Measurements from ENCODE around the gene MORC1. TPM values are rescaled to one million over a fixed set of nuclear protein-coding genes. Genes with fewer than 3 reads are reported as not detected.
"Not testable (repeated sequence)": the region's sequence is repeated elsewhere in the genome, so short reads cannot be mapped to it uniquely, and the experiment has no call there.

MORC1 gene
- total RNA-seq, 1 donor from 2014 or later, result not detected

DNA sequence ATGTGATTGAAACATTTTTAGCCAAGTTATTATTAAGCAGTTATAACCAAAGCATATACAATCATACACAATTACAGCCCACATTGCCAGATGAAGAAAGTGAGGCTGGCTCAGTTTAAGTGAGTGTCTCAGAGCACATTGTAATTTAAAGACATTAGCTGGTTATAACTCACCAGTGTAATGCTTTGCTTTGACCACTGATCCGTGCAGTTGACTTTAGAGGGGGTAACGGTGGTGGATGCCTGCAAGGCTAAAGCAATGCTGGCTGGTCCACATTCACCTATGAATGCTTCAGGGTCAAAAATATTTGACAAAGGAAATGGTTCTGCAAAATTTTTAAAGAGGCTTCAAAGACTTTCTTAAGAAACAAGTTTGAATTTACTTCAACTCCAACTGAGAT, 19.8 kb upstream of the MORC1 start:
- Histone ChIP-seq H3K27me3 (ENCODE audit: control insufficient read depth in 3 of 3, insufficient read depth in 3 of 3, low read length in 3 of 3) (no peaks in the 10 kb centered on the region), H3K4me1 (ENCODE audit: control insufficient read depth in 3 of 3, insufficient read depth in 3 of 3, low read length in 3 of 3) (no peaks in the 10 kb centered on the region), H3K27ac (ENCODE audit: low read depth, low read length) (no peak overlapping the region), H3K9ac (ENCODE audit: low read depth in 1 of 3, low read length in 3 of 3) (no peak overlapping the region), H3K4me3 (ENCODE audit: low read length in 3 of 3) (no peak overlapping the region), H3K9me3 (ENCODE audit: control insufficient read depth in 3 of 3, low read length in 3 of 3) (no peaks in the 10 kb centered on the region), H3K36me3 (ENCODE audit: control insufficient read depth in 3 of 3, insufficient read depth in 3 of 3, low read length in 3 of 3) (no peaks in the 10 kb centered on the region)

DNA sequence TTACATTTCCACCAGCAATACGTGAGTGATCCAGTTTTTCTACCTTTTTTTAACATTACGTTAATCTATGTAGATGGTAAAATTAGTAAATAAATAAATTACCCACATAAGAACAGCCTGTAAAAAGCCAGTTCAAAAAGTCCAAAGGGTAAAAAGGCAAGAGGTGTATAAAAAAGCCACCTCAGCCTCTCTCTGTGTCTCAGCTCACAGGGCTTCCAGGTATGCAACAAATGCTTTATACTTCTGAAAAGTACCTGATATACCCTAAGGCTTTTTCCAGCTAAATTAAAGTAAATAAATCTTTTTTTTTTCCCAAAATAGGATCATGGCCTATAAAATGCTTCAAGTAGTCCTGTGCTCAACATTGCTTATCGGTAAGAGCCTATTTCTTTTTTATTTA, 18.6 kb upstream of the MORC1 start, which contains the start of gene C3orf85:
TSS of gene C3orf85 (plus strand) at position 197 of the 400 bp plus-strand sequence. CDS start at position 326, 129 bp downstream.
- Histone ChIP-seq H3K9ac (ENCODE audit: low read depth in 1 of 3, low read length in 3 of 3) (no peak within 1 kb of the TSS), H3K9me3 (ENCODE audit: control insufficient read depth in 3 of 3, low read length in 3 of 3) (no peaks in the 10 kb centered on the region), H3K27ac (ENCODE audit: low read depth, low read length) (no peak within 1 kb of the TSS), H3K27me3 (ENCODE audit: control insufficient read depth in 3 of 3, insufficient read depth in 3 of 3, low read length in 3 of 3) (no peaks in the 10 kb centered on the region), H3K36me3 (ENCODE audit: control insufficient read depth in 3 of 3, insufficient read depth in 3 of 3, low read length in 3 of 3) (no peaks in the 10 kb centered on the region), H3K4me1 (ENCODE audit: control insufficient read depth in 3 of 3, insufficient read depth in 3 of 3, low read length in 3 of 3) (no peaks in the 10 kb centered on the region), H3K4me3 (ENCODE audit: low read length in 3 of 3) (no peak within 1 kb of the TSS)

DNA sequence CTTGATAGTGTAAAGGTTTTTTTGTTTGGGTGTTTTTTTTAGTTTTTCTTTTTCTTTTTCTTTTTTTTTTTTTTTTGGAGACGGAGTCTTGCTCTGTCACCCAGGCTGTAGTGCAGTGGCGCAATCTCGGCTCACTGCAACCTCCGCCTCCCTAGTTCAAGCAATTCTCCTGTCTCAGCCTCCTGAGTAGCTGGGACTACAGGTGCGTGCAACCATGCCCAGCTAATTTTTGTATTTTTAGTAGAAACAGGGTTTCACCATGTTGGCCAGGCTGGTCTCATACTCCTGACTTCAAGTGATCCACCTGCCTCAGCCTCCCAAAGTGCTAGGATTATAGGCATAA, 15.5 kb upstream of the MORC1 start:
- H3K27ac ChIP-seq (ENCODE audit: low read depth, low read length); H3K36me3 ChIP-seq (ENCODE audit: control insufficient read depth in 3 of 3, insufficient read depth in 3 of 3, low read length in 3 of 3): not testable (repeated sequence)

DNA sequence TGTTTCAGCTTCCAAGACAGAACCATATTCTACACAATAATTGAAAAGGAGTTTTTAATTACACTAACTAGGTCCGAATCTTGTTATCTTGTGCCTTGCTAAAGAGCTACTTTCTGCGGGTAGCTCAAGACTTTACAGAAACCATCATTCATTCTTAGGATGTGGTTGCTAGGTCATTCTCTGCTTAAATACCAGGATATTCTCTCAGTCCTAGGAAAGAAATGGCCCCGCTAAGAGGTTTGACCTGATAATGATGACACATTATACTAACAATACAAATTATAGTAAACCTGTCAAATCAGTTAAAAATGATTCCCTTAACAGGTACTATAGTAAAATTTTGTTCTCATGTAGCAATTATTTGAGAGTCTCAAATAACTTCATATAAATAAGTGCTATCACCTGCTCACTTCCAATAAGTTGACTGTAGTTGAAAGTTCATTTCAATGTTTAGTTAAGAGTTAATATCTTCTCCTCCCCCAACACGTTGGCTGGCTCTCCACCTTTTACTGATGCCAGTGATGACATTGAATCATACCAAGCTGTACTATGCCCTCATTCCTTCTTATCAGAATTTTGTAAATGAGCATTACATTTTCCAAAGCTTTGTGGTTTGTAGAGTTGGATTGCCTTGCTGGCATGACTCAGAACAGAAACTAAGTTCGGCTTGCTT, 15.0 kb upstream of the MORC1 start:
- Histone ChIP-seq H3K9ac (ENCODE audit: low read depth in 1 of 3, low read length in 3 of 3) (no peak overlapping the region), H3K27me3 (ENCODE audit: control insufficient read depth in 3 of 3, insufficient read depth in 3 of 3, low read length in 3 of 3) (no peaks in the 10 kb centered on the region), H3K4me1 (ENCODE audit: control insufficient read depth in 3 of 3, insufficient read depth in 3 of 3, low read length in 3 of 3) (no peaks in the 10 kb centered on the region), H3K4me3 (ENCODE audit: low read length in 3 of 3) (no peak overlapping the region), H3K36me3 (ENCODE audit: control insufficient read depth in 3 of 3, insufficient read depth in 3 of 3, low read length in 3 of 3) (no peaks in the 10 kb centered on the region), H3K27ac (ENCODE audit: low read depth, low read length) (no peak overlapping the region), H3K9me3 (ENCODE audit: control insufficient read depth in 3 of 3, low read length in 3 of 3) (no peaks in the 10 kb centered on the region)

More for the DNA sequence above, 15.5 kb upstream of the MORC1 start:
- not testable (repeated sequence) for H3K9me3 ChIP-seq (ENCODE audit: control insufficient read depth in 3 of 3, low read length in 3 of 3); H3K27me3 ChIP-seq (ENCODE audit: control insufficient read depth in 3 of 3, insufficient read depth in 3 of 3, low read length in 3 of 3); H3K4me3 ChIP-seq (ENCODE audit: low read length in 3 of 3); H3K9ac ChIP-seq (ENCODE audit: low read depth in 1 of 3, low read length in 3 of 3); H3K4me1 ChIP-seq (ENCODE audit: control insufficient read depth in 3 of 3, insufficient read depth in 3 of 3, low read length in 3 of 3)

DNA sequence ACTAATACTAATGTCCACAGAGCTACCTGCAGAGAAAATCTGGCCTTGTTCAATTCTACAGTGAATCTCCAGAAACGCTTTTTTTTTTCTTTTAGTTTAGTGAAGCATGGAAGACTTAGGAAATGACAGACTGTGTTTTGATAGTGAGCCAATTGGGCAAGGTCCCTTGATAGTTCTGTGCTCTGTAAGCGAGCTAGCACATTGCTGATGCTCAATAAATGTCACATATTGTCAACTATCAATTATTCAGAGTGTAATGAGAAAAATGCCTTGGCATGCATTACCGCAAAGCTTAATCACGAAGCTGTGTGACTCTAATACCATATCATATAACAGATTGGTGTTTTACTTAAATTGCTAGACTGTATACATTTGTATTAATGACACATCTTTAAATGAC, 13.3 kb upstream of the MORC1 start:
- H3K27ac ChIP-seq (ENCODE audit: low read depth, low read length), result no peak overlapping the region
- no peaks in the 10 kb centered on the region for H3K36me3 ChIP-seq (ENCODE audit: control insufficient read depth in 3 of 3, insufficient read depth in 3 of 3, low read length in 3 of 3)
- no peaks in the 10 kb centered on the region for H3K27me3 ChIP-seq (ENCODE audit: control insufficient read depth in 3 of 3, insufficient read depth in 3 of 3, low read length in 3 of 3)
- no peak overlapping the region for H3K9ac ChIP-seq (ENCODE audit: low read depth in 1 of 3, low read length in 3 of 3)
- H3K4me1 ChIP-seq (ENCODE audit: control insufficient read depth in 3 of 3, insufficient read depth in 3 of 3, low read length in 3 of 3), result no peaks in the 10 kb centered on the region
- no peak overlapping the region for H3K4me3 ChIP-seq (ENCODE audit: low read length in 3 of 3)
- H3K9me3 ChIP-seq (ENCODE audit: control insufficient read depth in 3 of 3, low read length in 3 of 3), result no peaks in the 10 kb centered on the region

DNA sequence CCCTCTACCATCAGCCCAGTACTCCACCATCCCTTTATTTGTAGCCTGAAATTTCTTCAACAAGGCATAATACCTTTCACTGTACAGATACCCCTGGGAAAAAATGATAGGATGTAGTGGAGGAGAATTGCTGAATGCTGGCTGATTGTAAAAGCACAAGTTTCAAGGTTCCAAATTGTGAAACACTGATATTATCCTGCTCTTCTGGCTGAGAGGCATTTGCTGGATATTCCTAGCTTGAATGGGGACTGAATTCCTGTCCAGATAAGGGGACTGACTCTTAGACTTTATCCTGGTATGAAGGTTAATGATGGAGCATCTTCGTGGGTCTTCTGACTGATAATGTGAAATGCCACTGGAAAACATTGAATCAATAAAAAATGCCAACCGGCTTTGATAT, 9.6 kb upstream of the MORC1 start:
- H3K9ac ChIP-seq (ENCODE audit: low read depth in 1 of 3, low read length in 3 of 3), result no peak overlapping the region
- no peak overlapping the region for H3K4me3 ChIP-seq (ENCODE audit: low read length in 3 of 3)
- H3K27ac ChIP-seq (ENCODE audit: low read depth, low read length), result no peak overlapping the region
- no peaks in the 10 kb centered on the region for H3K27me3 ChIP-seq (ENCODE audit: control insufficient read depth in 3 of 3, insufficient read depth in 3 of 3, low read length in 3 of 3)
- no peaks in the 10 kb centered on the region for H3K36me3 ChIP-seq (ENCODE audit: control insufficient read depth in 3 of 3, insufficient read depth in 3 of 3, low read length in 3 of 3)
- no peaks in the 10 kb centered on the region for H3K9me3 ChIP-seq (ENCODE audit: control insufficient read depth in 3 of 3, low read length in 3 of 3)
- no peaks in the 10 kb centered on the region for H3K4me1 ChIP-seq (ENCODE audit: control insufficient read depth in 3 of 3, insufficient read depth in 3 of 3, low read length in 3 of 3)

DNA sequence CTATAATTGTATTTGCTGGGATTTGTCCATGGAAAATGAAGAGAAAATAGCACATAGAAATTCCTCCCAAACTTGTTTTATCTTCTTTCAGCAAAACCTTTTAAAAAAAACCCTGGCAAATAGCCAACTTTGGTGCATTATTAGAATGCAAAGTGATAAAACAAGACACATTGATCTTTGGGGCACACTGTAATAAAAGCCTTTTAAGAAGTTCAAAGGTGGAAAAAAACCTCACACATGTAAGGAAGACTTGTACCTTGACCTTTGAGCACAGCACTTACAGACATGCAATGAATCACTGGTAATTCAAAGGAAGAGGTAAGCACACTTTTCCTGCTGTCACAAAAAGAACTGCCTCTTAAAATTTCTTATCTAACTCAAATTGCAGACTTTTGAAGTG, 8.0 kb upstream of the MORC1 start:
- H3K4me3 ChIP-seq (ENCODE audit: low read length in 3 of 3), result no peak overlapping the region
- no peaks in the 10 kb centered on the region for H3K36me3 ChIP-seq (ENCODE audit: control insufficient read depth in 3 of 3, insufficient read depth in 3 of 3, low read length in 3 of 3)
- no peak overlapping the region for H3K9ac ChIP-seq (ENCODE audit: low read depth in 1 of 3, low read length in 3 of 3)
- no peaks in the 10 kb centered on the region for H3K27me3 ChIP-seq (ENCODE audit: control insufficient read depth in 3 of 3, insufficient read depth in 3 of 3, low read length in 3 of 3)
- no peaks in the 10 kb centered on the region for H3K4me1 ChIP-seq (ENCODE audit: control insufficient read depth in 3 of 3, insufficient read depth in 3 of 3, low read length in 3 of 3)
- H3K27ac ChIP-seq (ENCODE audit: low read depth, low read length), result no peak overlapping the region
- no peaks in the 10 kb centered on the region for H3K9me3 ChIP-seq (ENCODE audit: control insufficient read depth in 3 of 3, low read length in 3 of 3)

DNA sequence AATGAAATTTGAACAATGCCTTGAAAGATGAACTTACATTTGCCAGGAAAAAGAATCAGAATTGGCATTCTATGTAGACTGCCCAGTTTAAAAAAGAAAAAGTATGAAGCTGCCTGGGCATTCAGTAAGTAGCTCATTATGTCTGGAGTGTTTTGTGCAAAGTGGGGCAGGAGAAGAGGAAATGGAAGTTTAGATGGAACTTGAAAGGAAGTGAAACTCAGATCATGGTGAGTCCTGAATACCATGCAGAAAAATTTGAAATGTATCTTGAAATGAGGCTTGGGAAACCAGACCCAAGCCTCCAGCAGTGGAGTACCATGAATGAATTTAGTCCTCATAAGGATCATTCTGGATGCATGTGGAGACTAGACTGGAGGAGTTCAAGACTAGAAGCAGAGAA, 4.8 kb upstream of the MORC1 start:
- no peak overlapping the region for H3K9ac ChIP-seq (ENCODE audit: low read depth in 1 of 3, low read length in 3 of 3)
- no peaks in the 10 kb centered on the region for H3K4me1 ChIP-seq (ENCODE audit: control insufficient read depth in 3 of 3, insufficient read depth in 3 of 3, low read length in 3 of 3)
- H3K36me3 ChIP-seq (ENCODE audit: control insufficient read depth in 3 of 3, insufficient read depth in 3 of 3, low read length in 3 of 3), result no peaks in the 10 kb centered on the region
- no peak overlapping the region for H3K4me3 ChIP-seq (ENCODE audit: low read length in 3 of 3)
- no peaks in the 10 kb centered on the region for H3K9me3 ChIP-seq (ENCODE audit: control insufficient read depth in 3 of 3, low read length in 3 of 3)
- H3K27me3 ChIP-seq (ENCODE audit: control insufficient read depth in 3 of 3, insufficient read depth in 3 of 3, low read length in 3 of 3), result no peaks in the 10 kb centered on the region
- H3K27ac ChIP-seq (ENCODE audit: low read depth, low read length), result no peak overlapping the region

DNA sequence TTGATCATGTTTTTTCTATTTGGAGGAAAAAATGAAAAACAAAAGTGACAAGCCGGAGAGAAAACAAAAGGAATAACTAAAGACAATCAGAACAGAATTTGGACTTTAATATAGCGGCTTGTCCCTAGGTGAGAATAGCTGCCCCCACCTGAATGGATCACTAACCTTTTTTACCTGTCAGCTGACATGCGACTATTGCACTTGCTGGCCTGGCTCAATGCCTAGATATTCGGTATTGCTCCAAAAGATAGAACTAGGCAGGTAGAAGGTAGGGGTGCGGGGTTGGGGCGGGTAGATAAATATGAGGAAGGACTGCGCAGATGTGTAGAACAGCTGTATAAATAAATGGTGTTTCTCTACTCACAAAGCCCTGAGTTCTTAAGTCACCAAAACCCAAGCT, 650 bp upstream of the MORC1 start:
- Histone ChIP-seq H3K9ac (ENCODE audit: low read depth in 1 of 3, low read length in 3 of 3) (no peak overlapping the region), H3K27ac (ENCODE audit: low read depth, low read length) (no peak overlapping the region), H3K4me1 (ENCODE audit: control insufficient read depth in 3 of 3, insufficient read depth in 3 of 3, low read length in 3 of 3) (no peaks in the 10 kb centered on the region), H3K36me3 (ENCODE audit: control insufficient read depth in 3 of 3, insufficient read depth in 3 of 3, low read length in 3 of 3) (no peaks in the 10 kb centered on the region), H3K4me3 (ENCODE audit: low read length in 3 of 3) (no peak overlapping the region), H3K27me3 (ENCODE audit: control insufficient read depth in 3 of 3, insufficient read depth in 3 of 3, low read length in 3 of 3) (no peaks in the 10 kb centered on the region), H3K9me3 (ENCODE audit: control insufficient read depth in 3 of 3, low read length in 3 of 3) (no peaks in the 10 kb centered on the region)

DNA sequence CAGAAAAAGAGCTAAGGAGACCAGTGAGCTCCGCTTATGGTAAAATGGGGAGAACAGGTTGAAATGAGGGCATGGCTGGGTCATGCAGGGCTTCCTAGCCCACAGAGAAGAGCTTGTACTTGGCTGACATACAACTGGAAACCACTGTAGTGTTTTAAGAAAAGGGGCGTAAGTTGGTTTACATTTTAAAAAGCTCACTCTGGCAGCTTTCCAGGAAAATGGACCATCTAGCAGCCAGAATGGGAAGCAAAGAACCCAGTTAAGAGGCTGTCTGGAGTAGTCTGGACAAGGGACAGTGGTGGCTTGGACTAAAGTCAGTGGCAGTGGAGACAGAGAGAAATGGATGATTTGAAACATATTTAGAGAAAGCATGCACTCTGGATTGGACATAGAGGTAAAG, 1.9 kb downstream of the MORC1 start:
- H3K27me3 ChIP-seq (ENCODE audit: control insufficient read depth in 3 of 3, insufficient read depth in 3 of 3, low read length in 3 of 3), result peaks cover 0 to 3% (median 0%) of the 10 kb centered on the region in 3 donors
- H3K27ac ChIP-seq (ENCODE audit: low read depth, low read length), result no peak overlapping the region
- no peaks in the 10 kb centered on the region for H3K4me1 ChIP-seq (ENCODE audit: control insufficient read depth in 3 of 3, insufficient read depth in 3 of 3, low read length in 3 of 3)
- H3K36me3 ChIP-seq (ENCODE audit: control insufficient read depth in 3 of 3, insufficient read depth in 3 of 3, low read length in 3 of 3), result no peaks in the 10 kb centered on the region
- no peaks in the 10 kb centered on the region for H3K9me3 ChIP-seq (ENCODE audit: control insufficient read depth in 3 of 3, low read length in 3 of 3)
- H3K4me3 ChIP-seq (ENCODE audit: low read length in 3 of 3), result no peak overlapping the region
- H3K9ac ChIP-seq (ENCODE audit: low read depth in 1 of 3, low read length in 3 of 3), result no peak overlapping the region

All from skeletal muscle tissue (tissue), 4 donors.